DMS153 treated with DMSO at 0.1 percent for 48 hours (cell line): ENCODE measurements around the gene HIVEP3.

ENCODE experiments used
- DNase-seq: peaks from one replicate; lab custom pipeline; 2025; ENCODE audit not compliant: unreplicated experiment; lab: John Stamatoyannopoulos, UW

The HIVEP3 gene

DNA sequence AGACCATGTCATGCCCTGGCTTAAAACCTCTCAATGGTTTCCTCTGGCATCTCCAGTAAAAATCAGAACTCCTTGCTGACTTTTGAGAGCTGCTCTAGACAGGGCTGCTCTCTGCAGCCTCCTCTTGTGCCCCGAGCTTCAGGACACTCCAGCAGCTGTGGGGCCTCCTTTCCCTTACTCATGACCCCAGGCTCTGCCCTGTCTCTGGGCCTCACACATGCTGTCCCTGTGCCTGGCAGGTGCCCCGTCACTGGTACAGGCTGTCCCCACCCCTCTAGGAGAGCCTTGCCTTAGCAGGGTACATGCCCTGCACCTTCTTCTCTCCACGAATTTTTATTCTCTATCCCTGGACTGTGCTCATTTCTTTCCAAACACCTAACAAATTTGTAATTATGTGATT lies 43.2 kb downstream of the HIVEP3 start:
- DNase-seq: no peak

DNA sequence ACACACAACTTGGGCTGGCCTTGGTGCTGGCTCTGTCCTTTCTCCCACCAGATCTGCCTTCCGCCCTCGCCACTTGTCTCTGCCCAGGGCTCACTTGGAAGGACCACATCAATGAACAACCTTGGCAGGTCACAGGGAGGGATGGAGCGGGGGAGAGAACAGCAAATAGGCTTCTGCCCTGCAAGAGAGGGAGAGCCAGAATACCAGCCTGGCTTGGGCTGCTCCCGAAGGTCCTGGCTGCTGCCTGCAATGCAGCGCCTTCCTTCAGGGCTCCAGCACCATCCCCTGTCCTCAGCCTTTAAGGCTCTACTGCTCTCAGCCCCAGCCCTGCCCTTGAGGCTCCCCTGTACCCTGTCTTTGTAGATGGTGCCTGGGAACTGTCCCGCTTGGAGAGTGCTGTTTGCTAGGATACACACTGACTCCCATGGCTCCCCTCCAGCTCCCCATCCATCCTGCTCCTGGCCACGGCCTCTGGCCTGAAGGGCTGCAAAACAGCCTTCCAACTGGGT lies 43.8 kb downstream of the HIVEP3 start:
- no peak for DNase-seq

DNA sequence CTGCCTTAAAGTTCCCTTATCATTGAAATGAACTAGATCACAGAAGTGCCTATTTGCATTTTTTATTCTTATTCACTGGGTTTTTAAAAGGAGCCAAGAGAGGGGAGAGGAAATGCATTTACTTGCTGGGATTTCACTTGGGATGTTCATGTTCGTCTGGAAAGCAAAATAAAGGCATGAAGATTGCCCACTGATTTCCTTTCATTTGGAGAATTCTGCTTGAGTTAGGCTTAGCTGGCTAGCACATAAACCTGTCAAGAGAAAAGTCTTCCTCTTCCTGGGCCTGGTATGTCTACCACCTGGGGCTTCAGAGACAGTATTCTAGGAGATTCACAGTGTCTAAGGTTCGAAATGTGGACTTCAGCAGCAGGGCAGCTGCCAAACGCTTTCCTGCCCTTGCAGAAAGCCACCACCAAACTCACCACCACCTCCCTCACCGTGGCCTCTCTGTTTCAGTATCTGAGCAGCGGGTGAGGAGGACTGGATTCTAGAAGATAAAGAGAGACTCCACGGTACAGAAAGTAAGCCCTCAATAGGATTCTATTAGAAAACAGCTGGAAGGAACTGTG lies 44.5 kb downstream of the HIVEP3 start:
- no peak for DNase-seq

DNA sequence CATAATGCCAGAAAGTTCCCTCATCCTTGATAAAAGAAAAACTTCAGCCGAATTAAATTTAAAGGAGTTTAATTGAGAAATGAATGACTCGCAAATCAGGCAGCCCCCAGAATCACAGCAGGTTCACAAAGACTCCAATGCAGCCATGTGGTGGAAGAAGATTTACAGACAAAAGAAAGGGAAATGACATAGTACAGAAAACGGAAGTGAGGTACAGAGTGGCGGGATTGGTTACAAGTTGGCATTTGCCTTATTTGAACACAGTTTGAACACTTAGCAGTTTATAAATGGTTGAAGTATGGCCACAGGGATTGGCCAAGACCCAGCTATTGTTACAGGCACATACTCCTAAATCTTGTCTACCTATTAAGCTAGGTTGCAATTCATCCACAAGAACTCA lies 46.6 kb downstream of the HIVEP3 start:
- no peak for DNase-seq

DNA sequence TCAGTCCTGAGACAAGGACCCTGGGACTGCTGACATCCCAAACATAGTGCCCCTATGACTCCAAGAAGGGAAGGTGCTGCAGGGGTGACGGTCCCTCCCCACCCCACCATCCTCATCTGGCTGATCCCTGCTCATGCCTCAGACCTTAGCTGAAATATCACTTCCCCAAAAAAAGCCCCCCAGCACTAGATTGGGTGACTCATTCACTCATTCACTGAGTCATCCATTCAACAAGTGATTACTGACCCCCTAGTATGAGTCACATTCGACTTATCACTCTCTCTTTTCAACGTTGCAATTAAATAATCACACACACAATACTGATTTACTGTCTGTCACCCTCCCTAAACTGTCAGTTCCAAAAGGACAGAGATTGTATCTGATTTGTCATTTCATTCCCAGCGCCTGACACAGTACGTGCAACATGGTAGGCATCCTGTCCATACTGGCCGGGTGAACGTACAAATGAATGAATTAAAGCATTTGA lies 48.6 kb downstream of the HIVEP3 start:
- DNase-seq: no peak

DNA sequence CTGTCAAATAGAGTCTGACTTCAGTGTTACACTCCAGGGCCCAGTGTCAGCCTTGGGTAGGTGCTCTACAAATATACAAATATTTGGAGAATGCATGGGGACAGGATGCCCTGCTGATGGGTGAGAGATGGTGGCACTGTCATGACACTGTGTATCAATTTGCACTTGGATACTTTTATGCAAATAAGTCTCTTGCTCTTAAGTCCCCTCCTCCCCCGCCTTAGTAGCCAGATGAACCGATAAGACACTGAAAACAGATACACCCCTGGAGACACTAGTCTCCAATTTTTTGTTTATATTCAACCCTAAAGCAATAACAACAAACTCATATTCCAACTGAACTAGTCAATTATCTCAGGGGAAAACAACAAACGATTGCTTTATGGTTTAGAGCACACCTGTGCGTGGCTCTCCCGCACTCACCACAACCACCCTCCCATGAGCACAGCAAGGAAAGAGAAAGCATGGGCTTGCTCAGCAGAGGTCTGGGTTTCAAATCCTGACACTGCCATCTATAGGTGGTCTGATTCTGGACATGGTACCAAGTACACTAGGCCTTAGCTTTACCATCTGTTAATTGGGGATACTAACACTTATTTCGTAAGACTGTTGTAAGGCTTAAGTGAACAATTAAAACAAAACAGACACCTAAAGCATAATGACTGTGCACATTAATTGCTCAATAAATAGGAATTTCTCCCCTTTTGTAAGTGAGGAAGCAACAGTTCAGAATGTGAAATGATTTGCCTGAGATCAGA lies 50.3 kb downstream of the HIVEP3 start:
- DNase-seq: no peak

DNA sequence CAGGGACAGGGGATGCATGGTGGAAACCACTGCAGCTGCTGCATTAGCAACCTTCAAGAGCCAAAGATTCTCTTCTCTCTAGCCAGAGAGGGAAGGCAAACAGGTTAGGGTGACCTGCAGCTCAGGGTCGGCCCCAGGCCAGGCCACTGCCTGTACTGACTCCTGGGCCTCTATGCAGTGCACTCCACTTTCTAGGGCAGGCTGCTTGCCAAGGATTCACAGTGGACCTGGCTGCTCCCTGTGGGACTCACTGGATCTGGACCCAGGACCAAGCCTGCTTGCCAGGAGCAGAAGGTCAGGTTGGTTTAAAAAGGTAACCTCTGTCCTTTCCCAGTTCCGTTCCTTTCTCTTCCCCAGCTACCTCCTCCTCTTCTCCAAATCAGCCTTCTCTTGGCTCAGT lies 52.4 kb downstream of the HIVEP3 start:
- DNase-seq: no peak

DNA sequence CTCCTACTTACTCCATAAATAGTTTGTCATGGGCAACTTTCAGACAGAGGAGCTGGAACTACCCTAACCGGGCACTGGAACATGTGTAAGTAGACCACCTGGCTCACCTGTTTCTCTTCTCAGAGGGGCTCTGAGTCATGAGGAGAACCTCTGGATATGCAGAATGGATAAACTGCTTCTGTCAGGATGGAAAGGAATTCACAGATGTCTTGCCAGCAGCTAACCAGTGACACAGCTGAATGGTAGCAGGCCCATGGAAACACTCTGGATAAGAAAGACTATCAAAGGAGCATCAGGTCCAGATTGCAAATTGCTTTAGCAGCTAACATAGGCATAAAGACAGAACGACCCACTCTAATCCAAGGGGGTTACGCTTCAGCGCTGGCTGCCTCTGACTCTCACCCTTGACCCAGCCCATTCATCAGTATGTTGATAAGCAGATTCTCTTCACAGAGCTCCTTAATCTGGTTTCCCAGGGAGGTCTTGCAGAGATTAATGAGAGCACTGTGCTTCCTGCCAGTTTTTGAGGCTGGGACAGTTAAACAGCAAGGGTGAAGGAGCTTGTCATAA lies 54.2 kb downstream of the HIVEP3 start:
- DNase-seq: no peak

DNA sequence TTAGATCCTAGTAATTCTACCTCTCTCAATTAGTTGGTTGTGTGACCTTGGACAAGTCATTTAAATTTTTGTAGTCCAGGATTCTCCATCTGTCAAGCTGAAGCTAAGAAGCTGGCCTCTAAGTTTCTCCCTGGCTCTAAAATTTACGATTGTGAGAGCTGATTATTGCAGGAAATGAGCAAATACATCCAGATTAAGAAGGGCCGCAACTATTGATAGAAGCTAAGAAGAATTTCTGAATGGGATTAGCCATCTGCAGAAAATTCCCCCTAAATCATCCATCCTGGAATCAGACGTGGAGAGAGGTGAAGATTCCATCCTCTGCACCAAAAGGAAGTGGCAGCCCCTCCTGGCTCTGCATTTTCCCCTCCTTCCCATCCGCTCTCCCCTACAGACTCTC lies 55.0 kb downstream of the HIVEP3 start:
- DNase-seq: no peak

DNA sequence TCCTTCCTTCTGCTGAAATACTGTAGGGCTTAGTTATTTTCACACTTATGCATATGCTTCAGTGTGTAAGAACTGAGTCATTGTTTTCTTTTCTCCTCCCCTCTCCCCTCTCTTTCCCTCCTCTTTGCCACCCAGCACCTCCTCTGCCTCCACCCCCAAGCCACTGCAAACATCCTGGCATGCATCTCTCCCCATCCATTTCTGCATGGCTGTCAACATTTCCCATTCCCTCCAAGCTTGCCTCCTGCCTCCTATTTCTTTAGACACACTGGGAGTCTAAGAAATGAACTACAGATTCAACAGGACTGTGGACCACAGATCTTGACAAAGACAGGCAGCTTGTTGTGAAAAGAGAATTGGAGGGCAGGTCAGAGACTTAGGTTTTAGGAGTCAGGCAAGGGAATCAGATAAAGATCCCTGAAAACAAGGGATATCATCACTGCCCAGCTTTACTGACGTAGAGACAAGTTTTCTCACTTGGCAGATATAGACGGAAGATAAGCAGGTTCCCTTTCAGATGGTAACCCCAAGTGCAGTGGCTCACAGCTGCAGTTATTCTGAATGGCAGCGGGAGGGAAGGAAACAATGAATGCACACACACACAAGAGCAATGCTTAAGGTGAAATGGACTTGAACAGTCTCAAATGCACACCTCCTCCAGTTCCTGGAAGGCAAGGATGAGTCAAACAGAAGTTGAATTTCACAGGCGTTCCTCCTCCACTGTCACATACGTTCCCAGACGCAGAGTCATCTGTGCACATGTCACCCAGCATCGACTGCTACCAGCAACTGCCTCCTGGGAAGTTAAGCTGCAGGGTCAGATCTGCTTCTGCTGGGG lies 56.1 kb downstream of the HIVEP3 start:
- DNase-seq: no peak

DNA sequence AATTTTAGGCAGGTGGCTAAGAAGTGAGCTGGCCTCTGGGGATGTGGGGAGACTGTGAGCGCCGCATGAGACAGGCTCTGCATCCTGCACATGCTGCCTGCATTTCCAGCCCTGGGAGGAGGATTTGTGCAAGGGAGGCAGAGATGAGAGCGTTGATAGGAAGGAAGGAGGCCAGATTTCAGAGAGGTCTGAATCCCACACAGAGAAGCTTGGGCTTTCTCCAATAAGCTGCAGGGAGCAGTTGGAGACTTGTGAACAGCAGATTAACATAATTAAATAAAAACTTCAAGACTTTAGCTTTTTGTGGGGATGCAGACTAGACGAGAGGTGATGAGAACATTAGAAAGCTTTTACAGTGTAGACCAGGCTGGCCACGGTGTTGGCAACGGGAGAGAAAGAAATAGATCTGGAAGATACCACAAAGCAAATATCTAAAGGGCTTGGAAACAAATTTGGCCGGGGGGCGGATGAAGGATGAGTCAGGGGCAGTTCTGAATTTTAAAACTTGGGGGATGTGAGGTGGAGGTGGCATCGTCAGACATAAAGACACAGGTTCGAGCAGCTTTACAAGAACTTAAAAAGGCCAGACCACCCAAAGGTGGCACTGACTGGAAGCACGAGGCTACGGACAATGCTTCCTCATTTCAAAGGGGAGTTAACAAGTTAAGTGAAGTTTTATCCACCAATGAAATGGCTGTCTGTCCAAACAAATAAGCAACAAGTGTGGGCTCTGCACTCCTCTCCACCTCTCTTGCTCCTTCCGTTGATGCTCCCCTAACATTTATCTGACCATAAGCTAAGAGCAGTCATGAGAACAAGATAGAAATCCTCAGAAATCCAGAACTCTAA lies 57.0 kb downstream of the HIVEP3 start:
- no peak for DNase-seq

DNA sequence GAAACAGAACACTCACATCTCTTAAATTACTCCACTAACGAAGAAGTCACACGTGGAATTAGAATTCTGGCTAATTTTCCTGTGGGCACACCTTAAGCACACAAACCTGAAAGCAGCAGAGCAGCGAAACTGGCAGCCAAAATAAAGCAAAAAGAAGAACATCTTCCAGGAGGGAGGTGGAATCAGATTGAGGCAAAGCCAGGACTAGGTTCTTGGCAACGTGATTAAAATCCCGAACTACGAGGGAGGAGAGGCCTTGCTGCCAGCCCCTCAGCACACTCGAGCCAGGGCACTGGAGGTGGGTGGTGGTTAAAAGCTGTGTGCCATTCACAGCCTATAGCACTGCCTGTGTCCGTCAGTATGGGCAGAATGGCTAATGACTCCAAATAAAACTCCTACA lies 58.0 kb downstream of the HIVEP3 start:
- no peak for DNase-seq

DNA sequence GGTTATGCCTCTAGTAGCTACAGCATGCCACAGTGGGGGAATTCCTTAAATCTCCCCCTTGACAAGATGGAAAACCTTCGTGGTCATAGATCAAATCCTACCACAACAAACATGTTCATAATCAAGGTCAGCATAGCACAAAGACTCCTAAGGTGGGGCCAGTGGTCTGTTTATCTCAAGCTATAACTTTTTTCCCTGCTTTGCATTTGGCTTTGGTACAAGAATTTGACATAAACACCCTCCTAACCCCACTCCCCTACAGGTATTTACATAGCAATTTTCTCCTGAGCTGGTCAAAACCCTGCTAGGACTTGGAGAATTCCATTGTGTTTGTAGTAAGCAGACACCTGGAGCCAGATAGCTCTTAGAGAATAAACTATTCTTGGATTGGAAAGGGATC lies 58.5 kb downstream of the HIVEP3 start:
- no peak for DNase-seq

DNA sequence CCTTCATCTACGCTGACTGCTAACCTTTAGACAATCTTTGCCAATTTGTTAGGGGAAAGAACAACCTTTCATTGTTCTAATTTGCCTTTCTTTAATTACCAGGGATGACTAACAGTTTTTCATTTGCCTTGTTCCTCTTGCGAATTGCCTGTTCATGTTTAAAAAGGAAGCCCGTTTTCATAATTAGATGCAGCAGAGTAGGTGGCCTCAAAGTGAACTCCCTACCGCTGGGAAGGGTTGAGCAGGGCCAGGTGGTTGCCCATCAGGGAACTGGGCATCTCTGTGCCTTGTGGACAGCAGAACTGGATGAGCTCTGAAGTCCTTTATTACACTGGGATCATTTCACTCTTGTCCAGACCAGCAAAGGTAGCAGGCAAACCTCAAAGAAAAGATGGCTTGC lies 59.0 kb downstream of the HIVEP3 start:
- no peak for DNase-seq

DNA sequence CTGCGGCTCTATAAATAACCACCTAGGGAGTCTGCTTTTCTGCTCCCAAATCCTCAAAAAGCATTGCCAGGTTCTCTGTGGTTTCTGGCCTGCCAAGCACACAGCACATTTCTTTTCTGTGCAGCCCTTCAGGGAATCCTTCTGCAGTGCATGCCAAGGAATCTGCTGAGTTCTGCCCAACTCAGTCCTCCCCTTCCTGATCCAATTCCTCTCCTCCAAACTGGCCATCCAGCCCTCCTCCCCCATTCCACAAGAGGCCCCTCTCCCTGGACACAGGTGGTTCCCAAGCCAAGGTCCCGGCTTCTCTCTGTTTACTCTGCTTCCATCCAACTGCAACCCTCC lies 61.8 kb downstream of the HIVEP3 start:
- DNase-seq: no peak

DNA sequence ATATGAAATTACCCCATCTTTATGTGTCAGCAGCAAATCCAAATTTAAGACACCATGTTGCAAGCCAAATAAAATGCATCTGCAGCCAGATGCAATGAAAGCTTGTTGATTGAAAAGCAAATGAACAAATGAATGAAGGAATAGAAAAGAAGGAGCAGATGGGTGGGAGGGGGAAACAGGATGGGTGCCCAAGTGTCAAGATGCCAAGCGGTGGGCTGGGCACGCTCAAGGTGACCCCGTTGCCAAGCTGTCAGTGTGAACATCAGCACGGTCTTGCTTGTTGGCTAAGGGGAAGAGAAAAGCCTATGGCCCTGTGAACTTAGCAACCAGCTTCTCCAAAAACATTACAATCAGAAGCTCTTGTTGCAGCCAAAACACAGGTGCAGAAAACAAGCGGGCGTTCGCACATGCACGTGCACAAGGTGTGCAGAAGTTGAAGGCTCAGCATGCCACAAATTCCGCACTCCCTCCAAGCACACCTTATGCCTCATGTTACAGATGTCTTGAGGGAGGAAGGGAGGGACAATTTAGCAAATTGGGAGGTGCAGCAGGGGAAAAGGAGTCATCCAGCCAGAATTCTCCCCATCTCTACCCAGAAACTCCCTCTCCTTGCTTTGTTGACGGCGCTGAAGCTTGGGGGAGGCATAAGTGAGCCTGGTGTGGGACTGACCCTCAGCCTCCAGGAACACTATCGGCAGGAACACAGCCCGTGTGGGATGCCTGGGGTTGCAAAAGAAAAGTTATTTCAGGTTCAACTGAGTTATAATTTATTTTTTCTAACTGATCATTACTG lies 62.4 kb downstream of the HIVEP3 start:
- no peak for DNase-seq

DNA sequence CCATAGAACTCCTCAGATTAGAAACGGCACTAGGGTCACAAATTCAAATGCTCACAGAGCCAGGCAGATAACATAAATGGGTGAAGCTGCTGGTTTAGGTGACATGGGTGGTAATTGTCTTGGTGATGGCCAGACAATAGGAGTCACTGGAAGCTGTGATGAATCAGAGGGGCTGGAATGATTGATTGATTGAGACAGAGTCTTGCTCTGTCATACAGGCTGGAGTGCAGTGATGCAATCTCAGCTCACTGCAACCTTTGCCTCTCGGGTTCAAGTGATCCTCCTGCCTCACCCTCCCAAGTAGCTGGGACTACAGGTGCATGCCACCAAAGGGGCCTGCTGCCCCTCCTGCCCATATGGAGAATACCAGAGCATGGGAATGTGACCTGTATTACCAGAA lies 63.0 kb downstream of the HIVEP3 start:
- no peak for DNase-seq

DNA sequence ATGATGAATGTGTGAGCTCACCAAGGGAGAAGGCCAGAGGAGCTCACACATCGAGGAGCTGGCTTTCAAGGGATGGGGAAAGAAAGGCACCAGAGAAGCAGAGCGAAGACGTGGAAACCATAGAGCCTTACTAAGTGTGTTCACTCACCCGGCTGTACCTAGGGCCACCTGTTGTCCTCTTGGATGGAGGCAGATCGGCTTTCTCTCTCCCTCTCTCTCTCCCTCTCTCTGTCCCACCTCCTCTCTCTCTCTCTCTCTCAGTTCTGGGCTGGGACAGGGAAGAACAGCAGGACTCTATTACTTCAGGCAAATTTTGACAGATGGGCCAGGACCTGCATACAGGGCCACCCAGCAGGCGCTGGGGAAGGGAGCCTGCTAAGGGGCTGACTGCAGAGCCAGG lies 64.8 kb downstream of the HIVEP3 start:
- DNase-seq: no peak

DNA sequence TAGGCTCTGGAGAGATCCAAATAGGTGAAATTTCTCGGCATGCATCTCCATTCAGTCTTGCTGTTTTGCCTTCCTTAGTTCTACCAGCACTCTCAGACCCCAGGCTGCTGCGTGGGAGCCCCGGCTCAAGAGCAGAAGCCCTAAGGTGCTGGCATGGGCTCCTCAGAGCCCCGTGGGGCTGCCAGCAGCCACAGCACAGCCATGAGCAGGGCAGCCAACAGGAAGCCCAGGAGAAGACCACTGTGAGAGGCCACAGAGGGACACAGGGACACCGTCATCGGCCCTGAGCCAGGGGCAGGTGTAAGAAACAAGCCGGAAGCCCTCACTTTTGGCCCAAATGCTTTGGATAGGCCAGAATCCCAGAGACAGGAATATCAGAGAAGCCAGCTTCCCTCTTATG lies 66.6 kb downstream of the HIVEP3 start:
- DNase-seq: no peak

DNA sequence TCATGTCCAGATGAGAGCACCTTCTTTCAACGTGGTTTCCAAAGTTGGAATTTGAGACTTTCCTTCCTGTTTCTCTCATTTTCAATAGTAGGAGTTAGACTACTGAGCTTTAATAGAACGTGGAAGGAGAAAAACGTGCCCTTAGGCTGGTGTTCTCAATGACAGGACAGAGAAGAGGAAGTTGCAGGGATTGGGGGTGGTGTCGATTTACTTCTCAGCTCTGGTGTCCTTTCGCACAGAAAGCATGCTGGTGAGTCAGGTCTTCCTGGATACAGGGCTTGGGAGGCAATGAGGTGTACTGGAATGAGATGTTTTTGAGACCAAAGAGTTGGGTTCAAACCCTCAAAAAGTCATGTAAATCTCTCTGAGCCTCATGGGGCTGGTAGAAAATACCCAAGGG lies 67.1 kb downstream of the HIVEP3 start:
- no peak for DNase-seq
